COR-L47 (cell line): ENCODE measurements around the gene TCF7.
A peak's percentile ranks its signal among the peaks of the same experiment; 100 is the strongest.

ENCODE experiments used
- DNase-seq: peaks from one replicate; lab custom pipeline; 2025; lab: John Stamatoyannopoulos, UW

TCF7 gene

GRCh38 chr5:134177369-134178095 is 63.1 kb downstream of the TCF7 start:
- peak; percentile 20 for DNase-seq

- no peak for DNase-seq
These were observed 63.6 kb downstream of the TCF7 start for GRCh38 chr5:134178096-134178419.

- no peak for DNase-seq
These were observed 69.0 kb downstream of the TCF7 start for GRCh38 chr5:134183481-134183880.

- peak; percentile 19 for DNase-seq
These were observed 70.0 kb downstream of the TCF7 start for GRCh38 chr5:134184155-134185135.

- DNase-seq: no peak
These were observed 73.6 kb downstream of the TCF7 start for GRCh38 chr5:134188092-134188491.

- DNase-seq: no peak
These were observed 74.5 kb downstream of the TCF7 start for GRCh38 chr5:134189031-134189430.

GRCh38 chr5:134195666-134196065 is 81.2 kb downstream of the TCF7 start:
- DNase-seq: no peak
